H9 (cell line): ENCODE measurements around the gene RFPL1. TPM values are rescaled to one million over a fixed set of nuclear protein-coding genes. Genes with fewer than 3 reads are reported as not detected.

ENCODE experiments used
- DNase-seq: peaks from one replicate; pipeline ENCODE4 v3.0.0-alpha.2; 2017
- H2AFZ ChIP-seq: one replicate; pipeline ENCODE4 v1.6.1; 2013; ENCODE audit warnings: mild to moderate bottlenecking, low read length, control low read depth, moderate library complexity
- H2AK5ac ChIP-seq: 2 replicates; pipeline ENCODE4 v1.6.1; 2013; ENCODE audit warnings: low read length, control low read depth, mixed read lengths; ENCODE audit not compliant: insufficient read length
- H2BK120ac ChIP-seq: one replicate; pipeline ENCODE4 v1.6.1; 2013; ENCODE audit warnings: low read depth, mild to moderate bottlenecking, low read length, control low read depth, inconsistent platforms; ENCODE audit not compliant: poor library complexity, severe bottlenecking
- H2BK12ac ChIP-seq: 2 replicates; pipeline ENCODE4 v1.6.1; 2013; ENCODE audit warnings: low read length, control low read depth, mixed read lengths, low read depth; ENCODE audit not compliant: insufficient read length
- H2BK15ac ChIP-seq: 2 replicates; pipeline ENCODE4 v1.6.1; 2013; ENCODE audit warnings: low read depth, low read length, control low read depth
- H2BK20ac ChIP-seq: one replicate; pipeline ENCODE4 v1.6.1; 2013; ENCODE audit warnings: low read depth, mild to moderate bottlenecking, low read length, control low read depth, inconsistent platforms; ENCODE audit not compliant: poor library complexity, severe bottlenecking
- H2BK5ac ChIP-seq: 2 replicates; pipeline ENCODE4 v1.6.1; 2013; ENCODE audit warnings: low read length, control low read depth, mixed read lengths; ENCODE audit not compliant: insufficient read length
- H3K14ac ChIP-seq: 2 replicates; pipeline ENCODE4 v1.6.1; 2013; ENCODE audit warnings: low read length, control low read depth; ENCODE audit not compliant: insufficient read depth
- H3K18ac ChIP-seq: 2 replicates; pipeline ENCODE4 v1.6.1; 2013; ENCODE audit warnings: low read depth, mild to moderate bottlenecking, mixed read lengths, low read length, control low read depth; ENCODE audit not compliant: insufficient read length
- H3K23ac ChIP-seq: 2 replicates; pipeline ENCODE4 v1.6.1; 2013; ENCODE audit warnings: low read length, control low read depth, mixed read lengths, low read depth; ENCODE audit not compliant: insufficient read length
- H3K23me2 ChIP-seq: 2 replicates; pipeline ENCODE4 v1.6.1; 2013; ENCODE audit warnings: low read depth, mild to moderate bottlenecking, mixed read lengths, low read length, control low read depth; ENCODE audit not compliant: insufficient read length, poor library complexity, severe bottlenecking
- H3K27ac ChIP-seq: 2 replicates; pipeline ENCODE4 v1.5.1; 2013; ENCODE audit warnings: low read length, control low read depth, mixed read lengths, low read depth; ENCODE audit not compliant: insufficient read length
- H3K27me3 ChIP-seq: 2 replicates; pipeline ENCODE4 v1.6.1; 2013; ENCODE audit warnings: low read length, control low read depth, inconsistent platforms; ENCODE audit not compliant: insufficient read depth
- H3K4ac ChIP-seq: 2 replicates; pipeline ENCODE4 v1.6.1; 2013; ENCODE audit warnings: low read depth, mild to moderate bottlenecking, control low read depth, inconsistent platforms, low read length, moderate library complexity
- H3K4me1 ChIP-seq: 2 replicates; pipeline ENCODE4 v1.6.1; 2013; ENCODE audit warnings: low read length, control low read depth, inconsistent platforms; ENCODE audit not compliant: insufficient read depth
- H3K4me2 ChIP-seq: 2 replicates; pipeline ENCODE4 v1.6.1; 2013; ENCODE audit warnings: low read length, control low read depth, mixed read lengths; ENCODE audit not compliant: insufficient read length, insufficient read depth
- H3K56ac ChIP-seq: 2 replicates; pipeline ENCODE4 v1.6.1; 2013; ENCODE audit warnings: low read depth, mild to moderate bottlenecking, mixed read lengths, low read length, control low read depth; ENCODE audit not compliant: insufficient read length
- H3K79me1 ChIP-seq: 2 replicates; pipeline ENCODE4 v1.6.1; 2013; ENCODE audit warnings: low read depth, mild to moderate bottlenecking, moderate library complexity, low read length, control low read depth, inconsistent platforms; ENCODE audit not compliant: insufficient read depth, poor library complexity, severe bottlenecking
- H3K79me2 ChIP-seq: 2 replicates; pipeline ENCODE4 v1.6.1; 2013; ENCODE audit warnings: low read length, control low read depth, inconsistent platforms; ENCODE audit not compliant: insufficient read depth
- H3K9ac ChIP-seq: 2 replicates; pipeline ENCODE4 v1.6.1; 2013; ENCODE audit warnings: low read length, control low read depth, mixed read lengths; ENCODE audit not compliant: insufficient read length; ENCODE audit errors: extremely low read depth
- H3K9me3 ChIP-seq: one replicate; pipeline ENCODE4 v1.6.1; 2013; ENCODE audit warnings: low read depth, low read length, inconsistent platforms; ENCODE audit not compliant: control insufficient read depth
- H3T11ph ChIP-seq: one replicate; pipeline ENCODE4 v1.6.1; 2013; ENCODE audit warnings: mild to moderate bottlenecking, low read length, control low read depth, inconsistent platforms
- H4K20me1 ChIP-seq: one replicate; pipeline ENCODE4 v1.6.1; 2013; ENCODE audit not compliant: control insufficient read depth, insufficient read length, insufficient read depth
- H4K5ac ChIP-seq: 2 replicates; pipeline ENCODE4 v1.6.1; 2013; ENCODE audit warnings: low read depth, mild to moderate bottlenecking, mixed read lengths, low read length, control low read depth; ENCODE audit not compliant: insufficient read length
- H4K8ac ChIP-seq: replicated peaks from 2 replicates; pipeline ENCODE4 v1.6.1; 2013; ENCODE audit warnings: low read length, control low read depth, mixed read lengths, low read depth; ENCODE audit not compliant: insufficient read length
- H4K91ac ChIP-seq: 2 replicates; pipeline ENCODE4 v1.6.1; 2013; ENCODE audit warnings: low read depth, mild to moderate bottlenecking, moderate library complexity, mixed read lengths, low read length, control low read depth; ENCODE audit not compliant: insufficient read length
- H3K27ac Mint-ChIP-seq, 3 experiments: 2 replicates in 2 of 3; 3 replicates in 1 of 3; pipeline ENCODE4 v1.8.0; 2020 to 2021; ENCODE audit warnings: mixed read lengths in 3 of 3, mild to moderate bottlenecking in 1 of 3, moderate library complexity in 1 of 3
- H3K27me3 Mint-ChIP-seq: 2 replicates; pipeline ENCODE4 v1.8.0; 2021; ENCODE audit warnings: low read depth, mild to moderate bottlenecking, moderate library complexity, mixed read lengths
- H3K36me3 Mint-ChIP-seq, 3 experiments: 2 replicates in 2 of 3; 3 replicates in 1 of 3; pipeline ENCODE4 v1.8.0; 2020 to 2021; ENCODE audit warnings: low read depth in 3 of 3, mixed read lengths in 3 of 3; ENCODE audit not compliant: insufficient read depth in 1 of 3
- H3K4me1 Mint-ChIP-seq, 2 experiments: 2 replicates each; pipeline ENCODE4 v1.8.0; 2020; ENCODE audit warnings: mixed read lengths in 2 of 2
- H3K4me3 Mint-ChIP-seq, 2 experiments: 2 replicates in 1 of 2; 3 replicates in 1 of 2; pipeline ENCODE4 v1.8.0; 2020 to 2021; ENCODE audit warnings: mild to moderate bottlenecking in 2 of 2, mixed read lengths in 2 of 2, moderate library complexity in 1 of 2
- H3K9me3 Mint-ChIP-seq, 2 experiments: 2 replicates in 1 of 2; 3 replicates in 1 of 2; pipeline ENCODE4 v1.8.0; 2020; ENCODE audit warnings: mild to moderate bottlenecking in 2 of 2, mixed read lengths in 2 of 2, moderate library complexity in 1 of 2
- WGBS: extraction: QIAGEN DNeasy Blood & Tissue Kit; methylation state at CpG from one replicate; pipeline ENCODE4 v1.1.7; 2013; ENCODE audit warnings: missing lambda C conversion rate, low lambda C conversion rate, mixed read lengths; ENCODE audit not compliant: insufficient read length; ENCODE audit errors: extremely low coverage; 5-methylcytosine and 5-hydroxymethylcytosine counted together
- total RNA-seq: library from RNA; stranded (reverse); gene quantifications from 2 replicates; pipeline ENCODE4 v1.2.1, GENCODE V29; 2021
- TF ChIP-seq, protein P1 (sequence below): fragments of 200-600 bp; sonication (generic); conservative IDR thresholded peaks from 3 replicates; pipeline ENCODE4 v1.8.0; 2021; ENCODE audit warnings: antibody characterized with exemption, mild to moderate bottlenecking

Gene RFPL1
- total RNA-seq, 1 experiment from 2014 or later: not detected

DNA sequence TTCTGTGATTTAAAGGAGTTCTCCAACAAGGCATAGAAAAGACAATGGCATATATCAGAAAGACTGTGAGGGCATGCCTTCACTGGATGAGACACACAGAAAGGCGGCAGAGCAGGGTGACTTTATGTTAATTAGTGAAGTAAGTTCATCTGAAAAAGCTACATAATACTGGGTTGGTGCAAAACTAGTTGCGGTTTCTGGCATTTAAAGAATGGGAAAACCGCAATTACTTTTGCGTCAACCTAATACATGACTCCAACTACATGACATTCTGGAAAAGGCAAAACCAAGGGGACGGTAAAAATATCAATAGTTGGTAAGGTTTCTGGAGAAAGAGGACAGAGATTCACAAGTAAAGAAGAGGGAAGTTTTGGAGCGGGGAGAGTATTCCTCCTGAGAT lies 5.1 kb downstream of the RFPL1 start:
- H4K91ac ChIP-seq: no peak overlapping the region
- WGBS: no CpG with 5 or more reads among the region's 6 CpGs
- H3K4me1 Mint-ChIP-seq: peaks cover 13 to 15% of the 10 kb centered on the region in 2 experiments
- no peak overlapping the region for H3K14ac ChIP-seq
- H2AK5ac ChIP-seq: no peak overlapping the region
- H3K36me3 Mint-ChIP-seq: no peaks in the 10 kb centered on the region
- no peak overlapping the region for H3K23ac ChIP-seq
- H2AFZ ChIP-seq: no peak overlapping the region
- H4K5ac ChIP-seq: no peak overlapping the region
- no peak overlapping the region for H2BK120ac ChIP-seq
- no peak overlapping the region for H3K9ac ChIP-seq
- H2BK15ac ChIP-seq: no peak overlapping the region
- no peaks in the 10 kb centered on the region for H3K9me3 Mint-ChIP-seq
- no peaks in the 10 kb centered on the region for H3K79me2 ChIP-seq
- TF ChIP-seq, protein P1, sequence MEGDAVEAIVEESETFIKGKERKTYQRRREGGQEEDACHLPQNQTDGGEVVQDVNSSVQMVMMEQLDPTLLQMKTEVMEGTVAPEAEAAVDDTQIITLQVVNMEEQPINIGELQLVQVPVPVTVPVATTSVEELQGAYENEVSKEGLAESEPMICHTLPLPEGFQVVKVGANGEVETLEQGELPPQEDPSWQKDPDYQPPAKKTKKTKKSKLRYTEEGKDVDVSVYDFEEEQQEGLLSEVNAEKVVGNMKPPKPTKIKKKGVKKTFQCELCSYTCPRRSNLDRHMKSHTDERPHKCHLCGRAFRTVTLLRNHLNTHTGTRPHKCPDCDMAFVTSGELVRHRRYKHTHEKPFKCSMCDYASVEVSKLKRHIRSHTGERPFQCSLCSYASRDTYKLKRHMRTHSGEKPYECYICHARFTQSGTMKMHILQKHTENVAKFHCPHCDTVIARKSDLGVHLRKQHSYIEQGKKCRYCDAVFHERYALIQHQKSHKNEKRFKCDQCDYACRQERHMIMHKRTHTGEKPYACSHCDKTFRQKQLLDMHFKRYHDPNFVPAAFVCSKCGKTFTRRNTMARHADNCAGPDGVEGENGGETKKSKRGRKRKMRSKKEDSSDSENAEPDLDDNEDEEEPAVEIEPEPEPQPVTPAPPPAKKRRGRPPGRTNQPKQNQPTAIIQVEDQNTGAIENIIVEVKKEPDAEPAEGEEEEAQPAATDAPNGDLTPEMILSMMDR: no peak
- no peak overlapping the region for H4K8ac ChIP-seq
- no peak overlapping the region for H3K27ac ChIP-seq
- H3K79me1 ChIP-seq: no peaks in the 10 kb centered on the region
- H3K4me3 Mint-ChIP-seq: no peak overlapping the region
- no peaks in the 10 kb centered on the region for H3K23me2 ChIP-seq
- no peak overlapping the region for H3K4ac ChIP-seq
- no peaks in the 10 kb centered on the region for H4K20me1 ChIP-seq
- no peak overlapping the region for H3T11ph ChIP-seq
- no peak overlapping the region for H2BK20ac ChIP-seq
- H3K27me3 Mint-ChIP-seq: peaks cover 2% of the 10 kb centered on the region; the same call in 1 of the 2 replicates
- H3K27ac Mint-ChIP-seq: no peak overlapping the region
- H2BK5ac ChIP-seq: no peak overlapping the region
- H3K56ac ChIP-seq: no peak overlapping the region
- H3K9me3 ChIP-seq: no peaks in the 10 kb centered on the region
- H3K4me1 ChIP-seq: no peaks in the 10 kb centered on the region
- no peak overlapping the region for H3K4me2 ChIP-seq
- no peak overlapping the region for H2BK12ac ChIP-seq
- H3K18ac ChIP-seq: no peak overlapping the region
- DNase-seq: no peak
- H3K27me3 ChIP-seq: no peaks in the 10 kb centered on the region; the same call in 1 of the 2 replicates
